Middle frontal gyrus (tissue), 1 donor: Measurements from ENCODE around the gene AUNIP.

Experiments
- DNase-seq: peaks from one replicate; pipeline ENCODE4 v3.0.0-alpha.2; 2015; ENCODE audit warnings: low spot score; ENCODE audit errors: extremely low spot score

Gene AUNIP

GRCh38 chr1:25888426-25888987 is 29.2 kb upstream of the AUNIP start:
- DNase-seq, result no peak

- no peak for DNase-seq
Observed at GRCh38 chr1:25885602-25886001, 26.3 kb upstream of the AUNIP start.

DNA sequence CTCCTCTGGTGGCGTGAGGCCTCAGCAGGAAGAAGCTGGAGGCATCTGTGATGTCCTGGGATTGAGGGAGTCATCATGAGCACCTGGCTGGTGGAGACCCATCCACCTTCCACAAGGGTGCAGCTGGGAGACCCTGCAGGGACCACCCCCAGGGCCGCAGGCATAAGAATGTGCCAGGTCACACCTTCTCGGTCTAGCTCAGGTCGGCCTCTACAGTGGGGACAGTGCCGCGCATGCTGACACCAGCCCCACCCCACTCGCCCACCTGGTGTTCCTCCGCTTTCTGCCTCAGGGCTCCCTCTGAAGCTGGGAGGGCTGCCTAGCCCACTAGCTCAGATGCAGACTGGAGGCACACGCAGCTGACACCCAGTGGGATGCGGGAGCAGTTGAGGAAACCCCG is 22.0 kb upstream of the AUNIP start:
- DNase-seq, result no peak

- no peak for DNase-seq
Observed at GRCh38 chr1:25880518-25880917, 21.3 kb upstream of the AUNIP start.

GRCh38 chr1:25879675-25880074 is 20.4 kb upstream of the AUNIP start:
- DNase-seq, result no peak

- DNase-seq, result no peak
Observed at GRCh38 chr1:25878690-25879089, 19.4 kb upstream of the AUNIP start.

DNA sequence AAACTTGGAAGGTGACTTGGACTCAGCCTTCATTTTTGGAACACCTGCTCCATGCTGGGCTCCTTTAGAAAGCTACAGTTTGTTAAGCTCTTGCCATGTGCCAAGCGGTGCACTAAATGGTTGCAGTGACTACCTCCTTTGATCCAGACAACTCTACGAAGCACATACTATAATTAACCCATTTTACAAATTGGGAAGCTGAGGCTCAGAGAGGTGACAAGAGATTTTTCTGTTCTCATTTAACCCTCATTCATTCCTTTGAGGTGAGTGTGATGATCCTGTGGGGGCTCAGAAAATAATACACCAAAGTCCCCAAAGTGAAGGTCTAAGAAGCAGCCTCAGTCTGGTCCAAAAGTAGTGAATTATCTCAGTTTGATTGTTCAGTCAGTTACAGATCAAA is 17.9 kb upstream of the AUNIP start:
- DNase-seq, result no peak

GRCh38 chr1:25876693-25877077 is 17.4 kb upstream of the AUNIP start:
- DNase-seq, result no peak

DNA sequence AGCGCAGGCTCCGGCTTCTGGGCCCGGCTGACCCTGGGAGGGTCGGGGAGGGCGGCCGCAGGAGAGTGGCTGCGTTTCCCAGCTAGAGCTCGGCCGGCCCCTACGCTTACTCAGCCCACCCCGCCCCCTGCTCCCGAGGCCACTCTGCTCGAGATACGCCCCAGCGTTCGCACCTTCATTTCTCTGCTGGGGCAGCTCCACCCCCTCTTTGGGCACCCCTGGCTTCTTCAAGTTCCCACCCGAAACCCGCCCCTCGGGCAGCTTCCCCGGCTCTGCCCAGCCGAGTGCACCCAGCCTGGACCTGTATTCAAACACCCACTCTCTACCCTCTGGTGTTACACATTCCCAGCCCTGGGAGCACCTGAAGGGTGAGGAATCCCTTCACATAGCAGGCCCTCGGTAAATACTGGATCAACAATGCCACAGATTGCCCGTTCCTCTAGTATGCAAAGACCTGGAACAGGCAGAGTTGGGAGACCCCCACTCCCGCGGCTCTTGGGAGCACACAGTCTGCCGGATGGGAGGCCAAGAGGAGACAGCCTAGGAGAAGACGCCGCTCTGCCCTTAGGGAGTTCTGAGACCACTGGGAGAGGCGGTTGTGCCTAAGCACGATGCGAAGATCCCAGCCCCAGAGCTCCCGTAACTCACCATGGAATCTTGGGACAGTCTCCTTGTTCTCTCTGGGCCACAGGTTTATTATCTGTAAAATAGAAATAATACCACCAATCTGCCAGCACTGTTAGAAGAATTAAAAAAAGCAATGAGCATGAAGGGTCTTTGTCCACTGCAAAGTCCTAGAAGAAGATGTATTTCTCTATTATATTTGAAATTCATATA is 16.8 kb upstream of the AUNIP start:
- DNase-seq, result no peak

DNA sequence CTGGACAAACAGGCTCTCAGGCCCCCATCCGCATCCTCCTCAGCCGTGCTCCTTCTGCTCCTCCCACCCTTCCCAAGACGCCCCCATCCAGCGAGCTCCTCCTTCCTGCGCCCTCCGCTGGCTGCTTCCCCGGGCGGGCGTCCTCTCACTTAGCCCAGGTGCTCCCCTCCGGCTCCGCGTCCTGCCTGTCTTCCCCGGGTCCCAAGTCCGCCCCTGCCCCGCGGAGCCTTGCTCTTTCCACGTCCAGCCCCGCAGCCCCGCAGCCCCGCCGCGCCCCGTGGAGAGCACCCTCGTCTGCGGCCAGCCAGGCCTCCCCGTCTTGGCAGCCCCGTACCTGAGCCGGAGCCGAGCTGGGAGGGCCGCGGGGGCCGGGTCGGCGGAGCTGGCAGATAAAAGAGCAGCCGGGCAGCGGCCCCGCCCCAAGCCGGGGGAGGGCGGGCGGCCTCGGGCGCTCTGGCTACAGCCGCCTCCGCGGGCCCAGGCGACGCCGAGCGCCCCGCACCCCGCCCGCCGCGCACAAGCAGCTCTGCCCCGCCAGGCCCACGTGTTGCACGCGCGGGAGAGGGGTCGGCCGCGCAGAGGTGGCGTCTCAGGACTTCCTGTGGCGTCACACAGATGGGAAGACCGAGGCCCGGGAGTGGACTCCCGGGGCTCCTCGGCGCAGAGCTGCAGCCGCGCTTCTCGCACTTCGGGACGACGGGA is 16.0 kb upstream of the AUNIP start, which contains the start of gene PAQR7:
Gene PAQR7, minus strand, starts transcription at position 555 of the 702 bp plus-strand sequence. CDS start 11,869 bp downstream, outside the sequence.
- DNase-seq, result peak; percentile 58

DNA sequence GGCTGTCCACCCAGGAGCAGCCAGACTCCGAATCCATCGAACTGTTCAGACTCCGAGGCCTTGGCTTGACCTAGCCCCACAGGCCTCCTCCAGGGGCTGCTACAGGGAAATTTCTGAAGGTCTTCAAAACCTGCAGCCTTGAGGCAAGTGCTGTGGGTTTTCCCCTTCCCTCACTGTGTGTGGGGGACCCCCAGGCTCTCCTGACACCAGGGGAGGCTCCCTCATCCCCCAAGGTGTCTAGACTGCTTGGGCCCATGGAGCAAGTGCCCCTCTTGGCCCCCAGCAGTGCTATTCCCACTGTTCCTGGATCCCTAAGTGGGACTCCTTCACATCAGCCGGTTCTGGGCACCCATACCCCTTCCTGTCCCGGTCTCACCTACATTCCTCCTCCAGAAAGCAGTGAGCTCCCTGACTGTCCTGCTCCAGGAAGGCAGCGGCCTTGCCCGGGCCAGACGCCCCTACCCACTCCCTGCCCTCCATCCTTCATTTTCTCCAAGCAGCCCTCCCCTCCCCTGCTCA is 15.4 kb upstream of the AUNIP start:
- no peak for DNase-seq

DNA sequence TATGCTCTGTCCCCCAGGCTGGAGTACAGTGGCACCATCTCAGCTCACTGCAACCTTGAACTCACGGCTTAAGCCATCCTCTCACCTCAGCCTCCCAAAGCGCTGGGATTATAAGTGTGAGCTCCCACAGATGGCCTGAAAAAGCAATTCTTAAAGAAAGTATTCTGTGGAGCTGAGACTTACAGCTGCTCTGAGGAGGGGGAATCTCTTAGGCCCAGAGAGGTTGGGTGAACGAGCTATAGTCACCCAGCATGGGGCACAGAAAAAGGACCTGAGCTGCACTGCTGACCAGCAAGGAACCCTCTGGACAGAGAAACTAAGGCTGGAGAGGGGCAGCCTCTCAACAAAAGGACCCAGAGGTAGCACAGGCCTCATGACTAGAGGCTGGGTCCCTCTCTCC is 15.0 kb upstream of the AUNIP start:
- DNase-seq, result no peak

DNA sequence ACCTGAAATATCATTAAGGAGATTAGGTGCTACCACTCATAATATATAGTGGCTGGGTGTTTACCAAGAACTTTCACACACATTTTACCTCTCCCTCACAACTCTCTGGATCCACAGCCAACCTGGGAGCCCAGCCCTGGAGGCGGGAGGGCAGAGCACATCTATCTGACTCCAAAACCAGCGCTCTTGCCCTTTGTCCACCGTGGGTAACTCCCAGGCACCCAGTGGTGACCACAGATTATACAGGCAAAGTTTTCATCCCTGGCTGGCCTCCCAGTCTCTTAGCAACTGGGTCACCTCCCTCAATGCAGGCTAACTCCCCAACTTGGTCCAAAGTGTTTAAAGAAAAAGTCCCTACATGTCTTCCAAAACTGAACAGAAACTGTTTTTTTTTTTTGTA is 13.9 kb upstream of the AUNIP start:
- no peak for DNase-seq

DNA sequence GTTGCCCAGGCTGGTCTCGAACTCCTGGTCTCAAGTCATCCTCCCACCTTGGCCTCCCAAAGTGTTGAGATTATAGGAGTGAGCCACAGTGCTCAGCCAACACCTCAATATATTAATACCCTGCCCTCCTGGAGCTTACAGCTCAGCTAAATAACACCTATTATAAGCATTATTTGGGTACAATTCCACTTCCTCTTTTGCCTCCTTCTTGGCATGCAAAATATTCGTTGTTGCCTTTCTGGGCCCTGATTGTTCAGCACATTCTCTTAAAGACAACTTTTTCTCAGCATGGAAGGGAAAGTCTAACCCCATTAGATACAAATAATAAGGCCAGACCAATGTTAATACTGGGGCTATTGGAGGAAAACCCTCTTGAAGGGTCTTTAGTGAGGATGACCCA is 13.5 kb upstream of the AUNIP start:
- no peak for DNase-seq

- no peak for DNase-seq
Observed at GRCh38 chr1:25871704-25872494, 12.6 kb upstream of the AUNIP start.

GRCh38 chr1:25871086-25871703 is 11.9 kb upstream of the AUNIP start:
- DNase-seq, result no peak

DNA sequence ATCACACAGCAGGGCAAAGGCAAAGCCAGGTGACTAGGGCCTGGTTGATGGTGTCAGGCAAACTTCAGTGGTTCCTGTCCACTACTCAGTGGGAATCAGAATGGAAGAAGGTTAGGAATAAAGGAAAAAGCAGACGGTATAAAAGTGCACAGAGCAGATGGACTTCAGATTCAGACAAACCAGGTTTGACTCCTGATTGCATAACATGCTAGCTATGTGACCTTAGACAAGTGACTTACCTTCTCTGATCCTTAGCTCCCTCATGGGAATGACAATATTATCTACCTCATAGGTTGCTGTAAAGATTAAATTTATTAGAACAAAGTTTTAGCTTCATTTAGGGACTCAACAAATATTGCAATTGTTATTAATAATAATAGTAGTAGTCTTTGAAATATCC is 11.4 kb upstream of the AUNIP start:
- no peak for DNase-seq

GRCh38 chr1:25869909-25870606 is 10.8 kb upstream of the AUNIP start:
- no peak for DNase-seq

DNA sequence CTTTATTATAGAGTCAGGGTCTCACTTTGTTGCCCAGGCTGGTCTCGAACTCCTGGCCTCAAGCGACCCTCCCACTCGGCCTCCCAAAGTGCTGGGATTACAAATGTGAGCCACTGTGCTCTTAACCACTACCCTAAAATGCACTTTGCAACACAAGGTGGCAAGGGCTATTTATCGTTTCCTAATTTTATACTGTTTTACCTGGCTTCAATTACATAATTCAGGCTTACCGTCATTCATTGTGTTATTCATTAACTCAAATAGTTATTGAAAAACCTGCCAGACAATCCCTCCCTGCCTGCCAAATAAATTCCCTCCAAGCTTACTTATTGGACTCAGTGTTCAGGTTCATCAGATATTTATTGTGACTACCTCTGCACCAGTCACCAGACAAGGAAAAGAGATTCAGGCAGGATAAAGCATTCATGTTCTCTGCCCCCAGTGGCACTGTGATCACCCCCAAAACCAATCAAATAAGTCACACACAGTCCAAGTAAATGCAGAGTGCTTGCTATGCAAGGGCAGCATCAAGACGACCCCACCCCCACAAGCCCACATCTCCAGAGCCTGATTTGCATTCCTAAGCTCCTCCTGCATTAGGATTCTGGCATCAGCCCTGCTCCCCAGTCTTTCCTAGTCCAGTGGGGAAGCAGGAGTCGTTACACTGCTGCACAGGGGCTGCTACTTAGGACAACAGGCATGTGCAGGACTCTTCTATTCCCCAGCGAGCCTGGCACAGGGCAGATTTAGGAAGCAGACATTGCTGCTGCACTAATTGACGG is 8.1 kb upstream of the AUNIP start:
- no peak for DNase-seq

- no peak for DNase-seq
Observed at GRCh38 chr1:25866288-25866687, 7.0 kb upstream of the AUNIP start.
